NCI-H187 (cell line): ENCODE measurements around the gene FRMD1.

Source experiments
- DNase-seq, 2 experiments: peaks; one replicate each; lab custom pipeline; 2025; lab: John Stamatoyannopoulos, UW

FRMD1 gene

GRCh38 chr6:168111911-168112310 is 32.9 kb upstream of the FRMD1 start:
- DNase-seq: no peak

GRCh38 chr6:168110437-168110836 is 31.4 kb upstream of the FRMD1 start:
- DNase-seq: no peak

- DNase-seq: peak; percentile 38 to 56
Observed at GRCh38 chr6:168109171-168109570, 30.2 kb upstream of the FRMD1 start.

GRCh38 chr6:168107191-168107983 is 28.4 kb upstream of the FRMD1 start:
- DNase-seq: no peak

- DNase-seq: no peak
Observed at GRCh38 chr6:168106633-168107005, 27.6 kb upstream of the FRMD1 start.

- no peak for DNase-seq
Observed at GRCh38 chr6:168105813-168106632, 27.0 kb upstream of the FRMD1 start.

- DNase-seq: no peak
Observed at GRCh38 chr6:168104636-168105035, 25.6 kb upstream of the FRMD1 start.

GRCh38 chr6:168103050-168103830 is 24.2 kb upstream of the FRMD1 start:
- no peak for DNase-seq

- peak; percentile 56 to 67 for DNase-seq
Observed at GRCh38 chr6:168102315-168102985, 23.4 kb upstream of the FRMD1 start.

GRCh38 chr6:168101590-168102314 is 22.7 kb upstream of the FRMD1 start:
- no peak for DNase-seq

GRCh38 chr6:168100803-168101589 is 22.0 kb upstream of the FRMD1 start:
- DNase-seq: no peak

- no peak for DNase-seq
Observed at GRCh38 chr6:168100011-168100802, 21.2 kb upstream of the FRMD1 start.

- DNase-seq: no peak
Observed at GRCh38 chr6:168099201-168100010, 20.4 kb upstream of the FRMD1 start.

GRCh38 chr6:168098431-168098861 is 19.4 kb upstream of the FRMD1 start:
- DNase-seq: no peak

- DNase-seq: no peak
Observed at GRCh38 chr6:168097621-168098430, 18.8 kb upstream of the FRMD1 start.

- no peak for DNase-seq
Observed at GRCh38 chr6:168097221-168097620, 18.2 kb upstream of the FRMD1 start.

GRCh38 chr6:168096271-168096764 is 17.3 kb upstream of the FRMD1 start:
- no peak for DNase-seq
